Endothelial cell of umbilical vein (primary cell): ENCODE results near the gene PKMYT1. TPM values are rescaled to one million over a fixed set of nuclear protein-coding genes. Genes with fewer than 3 reads are reported as not detected.

Experiments used
- BruUV-seq: library from RNA; stranded (reverse); fragments of 400-500 nt; replicated peaks from 2 replicates; lab custom pipeline; 2021; lab: Mats Ljungman, UMichigan
- CTCF ChIA-PET: fragments of 300-600, 350-600 bp; sonication (Branson Sonifier 250); formaldehyde crosslinking; loops from one replicate; lab custom pipeline; 2021; ENCODE audit warnings: antibody characterized with exemption, inconsistent platforms; lab: Charles Lee
- POLR2A ChIA-PET: fragments of 300-600, 350-600 bp; sonication (Branson Sonifier 250); formaldehyde crosslinking; loops from one replicate; lab custom pipeline; 2021; ENCODE audit warnings: antibody characterized with exemption, inconsistent platforms; lab: Charles Lee
- DNase-seq: peaks from one replicate; pipeline ENCODE4 v3.0.0-alpha.2; 2011; ENCODE audit warnings: low read depth, low spot score
- FAIRE-seq: peaks from 2 replicates; lab custom pipeline; 2011; peaks lifted over from hg19 to GRCh38; lab: Jason Lieb, UNC
- H2AFZ ChIP-seq: 2 replicates; pipeline ENCODE4 v1.6.0; 2012; ENCODE audit warnings: low read depth, low read length, control low read depth, inconsistent platforms
- H3K27ac ChIP-seq: 2 replicates; pipeline ENCODE4 v1.5.1; 2011; ENCODE audit warnings: low read depth, mild to moderate bottlenecking, control low read depth, low read length, moderate library complexity; ENCODE audit not compliant: insufficient read depth
- H3K27me3 ChIP-seq, 2 experiments: 2 replicates each; pipeline versions ENCODE4 v1.6.0 to v1.6.1; 2011; ENCODE audit warnings: low read length in 2 of 2, mixed read lengths in 1 of 2; ENCODE audit not compliant: control insufficient read depth in 2 of 2, insufficient read depth in 2 of 2
- H3K36me3 ChIP-seq, 2 experiments: 2 replicates in 1 of 2; 3 replicates in 1 of 2; pipeline ENCODE4 v1.5.1; 2011; ENCODE audit warnings: low read length in 2 of 2, mild to moderate bottlenecking in 1 of 2, moderate library complexity in 1 of 2; ENCODE audit not compliant: control insufficient read depth in 2 of 2, insufficient read depth in 2 of 2; ENCODE audit errors: extremely low read depth in 1 of 2
- H3K4me1 ChIP-seq: 3 replicates; pipeline ENCODE4 v1.5.1; 2011; ENCODE audit warnings: mild to moderate bottlenecking, low read length; ENCODE audit not compliant: control insufficient read depth, insufficient read depth; ENCODE audit errors: extremely low read depth
- H3K4me2 ChIP-seq: 2 replicates; pipeline ENCODE4 v1.6.1; 2011; ENCODE audit warnings: low read length, control low read depth, mixed read lengths; ENCODE audit not compliant: insufficient read depth
- H3K4me3 ChIP-seq, 3 experiments: fragments of 200-600 bp in 1 of 3; sonication (generic), shearing (Covaris generic) in 1 of 3; replicated peaks in 1 of 3; 2 replicates each; pipeline ENCODE4 v1.5.1; 2011 to 2016; ENCODE audit warnings: control low read depth in 3 of 3, low read length in 3 of 3, mild to moderate bottlenecking in 2 of 3, inconsistent platforms in 1 of 3, low read depth in 1 of 3, moderate library complexity in 1 of 3; ENCODE audit not compliant: insufficient read depth in 1 of 3
- H3K79me2 ChIP-seq: 2 replicates; pipeline ENCODE4 v1.6.0; 2012; ENCODE audit warnings: low read length, inconsistent platforms; ENCODE audit not compliant: control insufficient read depth, insufficient read depth
- H3K9ac ChIP-seq: replicated peaks from 2 replicates; pipeline ENCODE3; 2011; ENCODE audit warnings: low read length, control low read depth; ENCODE audit not compliant: insufficient read depth; ENCODE audit errors: extremely low read depth
- H3K9me1 ChIP-seq: replicated peaks from 3 replicates; pipeline ENCODE4 v1.6.0; 2011; ENCODE audit warnings: mild to moderate bottlenecking, low read length; ENCODE audit not compliant: control insufficient read depth, insufficient read depth; ENCODE audit errors: extremely low read depth
- H3K9me3 ChIP-seq: replicated peaks from 2 replicates; pipeline ENCODE4 v1.5.1; 2012; ENCODE audit warnings: low read length, inconsistent platforms; ENCODE audit not compliant: control insufficient read depth, insufficient read depth
- H4K20me1 ChIP-seq: replicated peaks from 2 replicates; pipeline ENCODE3; 2011; ENCODE audit warnings: mild to moderate bottlenecking, low read length; ENCODE audit not compliant: control insufficient read depth, insufficient read depth; ENCODE audit errors: extremely low read depth
- CTCF ChIP-seq, 2 donors: IDR thresholded peaks; 1 replicate in 1 of 2; 2 replicates in 1 of 2; pipeline ENCODE4 v1.5.1; 2011; ENCODE audit warnings: low read length in 2 of 2, mild to moderate bottlenecking in 2 of 2, moderate library complexity in 2 of 2, control low read depth in 1 of 2, inconsistent platforms in 1 of 2, low read depth in 1 of 2; ENCODE audit not compliant: insufficient read depth in 1 of 2; ENCODE audit errors: extremely low read depth in 1 of 2
- EZH2 ChIP-seq: IDR thresholded peaks from 2 replicates; pipeline ENCODE4 v1.6.1; 2012; ENCODE audit warnings: borderline replicate concordance, low read depth, mild to moderate bottlenecking, moderate library complexity, low read length, inconsistent platforms; ENCODE audit not compliant: severe bottlenecking
- FOS ChIP-seq: IDR thresholded peaks from 2 replicates; pipeline ENCODE4 v1.6.1; 2011; ENCODE audit warnings: mild to moderate bottlenecking, low read length, moderate library complexity, borderline replicate concordance; ENCODE audit not compliant: insufficient read depth
- GATA2 ChIP-seq: IDR thresholded peaks from 2 replicates; pipeline ENCODE4 v1.7.0; 2011; ENCODE audit warnings: low read depth, mild to moderate bottlenecking, moderate library complexity, mixed read lengths, low read length; ENCODE audit not compliant: insufficient read length, insufficient read depth
- JUN ChIP-seq: IDR thresholded peaks from 2 replicates; pipeline ENCODE4 v1.6.1; 2011; ENCODE audit warnings: borderline replicate concordance, low read depth; ENCODE audit not compliant: insufficient read length, insufficient read depth
- MAX ChIP-seq: IDR thresholded peaks from 2 replicates; pipeline ENCODE4 v1.6.1; 2011; ENCODE audit not compliant: insufficient read depth, insufficient read length
- MYC ChIP-seq: IDR thresholded peaks from one replicate; pipeline ENCODE4 v1.6.1; 2011; ENCODE audit warnings: mild to moderate bottlenecking, low read depth, low read length
- POLR2AphosphoS5 ChIP-seq: IDR thresholded peaks from 2 replicates; pipeline ENCODE4 v1.6.1; 2012; ENCODE audit warnings: low read depth, mild to moderate bottlenecking, control low read depth, low read length, moderate library complexity; ENCODE audit not compliant: insufficient read depth
- dilution Hi-C: fragments of 300-500 bp; cut with MboI; formaldehyde crosslinking; loops from one replicate; pipeline ENCODE4 v1.15.0; 2019; ENCODE audit warnings: low sequenced_read_pairs; ENCODE audit not compliant: extremely low pct_ligation_motif_present
- intact Hi-C: fragments of 100-400 bp; cut with micrococcal nuclease; formaldehyde crosslinking; loops from one replicate; pipeline ENCODE4 v1.10.0; 2022
- polyA plus RNA-seq, 4 experiments: library from polyadenylated mRNA; depleted of rRNA in 3 of 4; stranded (reverse) in 3 of 4; unstranded in 1 of 4; fragments of >200 nt; gene quantifications; 2 replicates each; pipeline versions ENCODE4 v1.2.1 to v1.2.3, GENCODE V29; 2011 to 2012; ENCODE audit warnings: missing spikeins in 1 of 4
- total RNA-seq: library from RNA; stranded (reverse); gene quantifications from 2 replicates; pipeline ENCODE4 v1.2.3, GENCODE V29; 2021

PKMYT1 gene
- total and polyA plus RNA-seq, 2 donors (not counting 3 experiments of a cell fraction or from before 2014, with no cell fraction given) = 26.1 to 48.5 TPM

GRCh38 chr16:3026609-3027488 is 46.6 kb upstream of the PKMYT1 start:
- DNase-seq (no peak), FAIRE-seq (no peak)
- Histone ChIP-seq H3K79me2 (peaks cover 2% of the 10 kb centered on the region), H3K27ac (no peak overlapping the region), H3K9me3 (no peaks in the 10 kb centered on the region), H3K4me2 (no peak overlapping the region), H3K9ac (no peak overlapping the region), H3K36me3 (peaks cover 0 to 9% of the 10 kb centered on the region in 2 experiments), H3K4me1 (peaks cover 17% of the 10 kb centered on the region), H2AFZ (no peak overlapping the region), H4K20me1 (no peaks in the 10 kb centered on the region), H3K4me3 (no peak overlapping the region), H3K27me3 (peaks cover 20 to 22% of the 10 kb centered on the region in 2 experiments), H3K9me1 (no peaks in the 10 kb centered on the region)
- ChIA-PET POLR2A (no interaction called here), CTCF (interaction anchor here (1.4 to 8.8 kb wide), 4 partner anchors 18 to 141 kb away, joined by 8 to 200 read pairs (median 53); partner anchors contain the start of gene MMP25)
- TF ChIP-seq GATA2 (no peak), POLR2AphosphoS5 (no peak), MAX (no peak), FOS (no peak), MYC (no peak), JUN (no peak), CTCF (IDR thresholded peaks at IDR 0.05; ENCODE audit: extremely low read depth in 1 of 2, insufficient read depth in 1 of 2, low read depth in 1 of 2, low read length in 2 of 2) (no peak), EZH2 (no peak)
- intact Hi-C loops (no loop called here), dilution Hi-C loops (no loop called here)
- BruUV-seq = no TSS peak
